Glutamatergic neuron (in vitro differentiated cells): ENCODE data around the gene TIA1. TPM values are rescaled to one million over a fixed set of nuclear protein-coding genes. Genes with fewer than 3 reads are reported as not detected.
"Not testable (repeated sequence)": the region's sequence is repeated elsewhere in the genome, so short reads cannot be mapped to it uniquely, and the experiment has no call there.

ENCODE experiments used
- DNase-seq: peaks from one replicate; pipeline ENCODE4 v3.0.0; 2022
- H3K27ac Mint-ChIP-seq: one replicate; pipeline ENCODE4 v1.8.0; 2020; ENCODE audit warnings: mild to moderate bottlenecking, mixed read lengths, inconsistent platforms; ENCODE audit not compliant: unreplicated experiment
- H3K27me3 Mint-ChIP-seq: one replicate; pipeline ENCODE4 v1.8.0; 2020; ENCODE audit warnings: mild to moderate bottlenecking, moderate library complexity, mixed read lengths, inconsistent platforms; ENCODE audit not compliant: unreplicated experiment
- H3K36me3 Mint-ChIP-seq: one replicate; pipeline ENCODE4 v1.8.0; 2020; ENCODE audit warnings: mild to moderate bottlenecking, mixed read lengths, inconsistent platforms; ENCODE audit not compliant: unreplicated experiment
- H3K4me1 Mint-ChIP-seq: one replicate; pipeline ENCODE4 v1.8.0; 2020; ENCODE audit warnings: mild to moderate bottlenecking, low read depth, mixed read lengths, inconsistent platforms; ENCODE audit not compliant: unreplicated experiment
- H3K4me3 Mint-ChIP-seq: one replicate; pipeline ENCODE4 v1.8.0; 2020; ENCODE audit warnings: mild to moderate bottlenecking, mixed read lengths, inconsistent platforms; ENCODE audit not compliant: unreplicated experiment
- H3K9me3 Mint-ChIP-seq: one replicate; pipeline ENCODE4 v1.8.0; 2020; ENCODE audit warnings: mild to moderate bottlenecking, moderate library complexity, mixed read lengths, inconsistent platforms; ENCODE audit not compliant: unreplicated experiment
- total RNA-seq: library from RNA; stranded (reverse); fragmentation: NEBNext Ultra II Directional; extraction: Animal tissue kit (Norgen Biotek cat#: 25700); gene quantifications from one replicate; pipeline ENCODE4 v1.2.1, GENCODE V29; 2021; ENCODE audit not compliant: unreplicated experiment
- TF ChIP-seq, protein P1 (sequence below): fragments of 200-600 bp; sonication (generic); IDR thresholded peaks from one replicate; pipeline ENCODE4 v1.5.0; 2021; ENCODE audit not compliant: partially characterized antibody, unreplicated experiment

TIA1 gene
- total RNA-seq, 1 donor from 2014 or later: 403 TPM

DNA sequence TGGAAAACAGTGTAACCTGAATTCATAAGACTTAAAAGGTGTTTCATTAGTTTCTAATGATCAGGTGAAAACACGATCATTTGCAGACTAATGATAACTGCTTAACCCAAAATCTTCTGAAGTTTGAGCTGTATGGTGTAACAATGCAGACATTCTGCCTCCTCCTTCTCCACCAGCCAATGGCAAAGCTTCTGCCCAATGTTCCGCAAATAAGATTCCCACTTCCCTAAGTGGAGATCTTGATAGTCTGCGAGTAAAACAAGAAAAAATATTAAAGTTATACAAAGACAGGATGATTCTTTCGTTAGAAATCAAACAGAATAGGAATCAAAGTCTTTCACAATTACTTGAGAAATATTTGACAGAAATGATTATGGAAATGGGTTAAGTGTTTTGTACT, 65.7 kb downstream of the TIA1 start:
- no peak for DNase-seq
- Mint-ChIP-seq H3K36me3 (no peaks in the 10 kb centered on the region), H3K27me3 (no peaks in the 10 kb centered on the region), H3K4me3 (no peak overlapping the region), H3K27ac (no peak overlapping the region), H3K4me1 (no peaks in the 10 kb centered on the region), H3K9me3 (no peaks in the 10 kb centered on the region)
- TF ChIP-seq, protein P1, sequence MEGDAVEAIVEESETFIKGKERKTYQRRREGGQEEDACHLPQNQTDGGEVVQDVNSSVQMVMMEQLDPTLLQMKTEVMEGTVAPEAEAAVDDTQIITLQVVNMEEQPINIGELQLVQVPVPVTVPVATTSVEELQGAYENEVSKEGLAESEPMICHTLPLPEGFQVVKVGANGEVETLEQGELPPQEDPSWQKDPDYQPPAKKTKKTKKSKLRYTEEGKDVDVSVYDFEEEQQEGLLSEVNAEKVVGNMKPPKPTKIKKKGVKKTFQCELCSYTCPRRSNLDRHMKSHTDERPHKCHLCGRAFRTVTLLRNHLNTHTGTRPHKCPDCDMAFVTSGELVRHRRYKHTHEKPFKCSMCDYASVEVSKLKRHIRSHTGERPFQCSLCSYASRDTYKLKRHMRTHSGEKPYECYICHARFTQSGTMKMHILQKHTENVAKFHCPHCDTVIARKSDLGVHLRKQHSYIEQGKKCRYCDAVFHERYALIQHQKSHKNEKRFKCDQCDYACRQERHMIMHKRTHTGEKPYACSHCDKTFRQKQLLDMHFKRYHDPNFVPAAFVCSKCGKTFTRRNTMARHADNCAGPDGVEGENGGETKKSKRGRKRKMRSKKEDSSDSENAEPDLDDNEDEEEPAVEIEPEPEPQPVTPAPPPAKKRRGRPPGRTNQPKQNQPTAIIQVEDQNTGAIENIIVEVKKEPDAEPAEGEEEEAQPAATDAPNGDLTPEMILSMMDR: no peak

DNA sequence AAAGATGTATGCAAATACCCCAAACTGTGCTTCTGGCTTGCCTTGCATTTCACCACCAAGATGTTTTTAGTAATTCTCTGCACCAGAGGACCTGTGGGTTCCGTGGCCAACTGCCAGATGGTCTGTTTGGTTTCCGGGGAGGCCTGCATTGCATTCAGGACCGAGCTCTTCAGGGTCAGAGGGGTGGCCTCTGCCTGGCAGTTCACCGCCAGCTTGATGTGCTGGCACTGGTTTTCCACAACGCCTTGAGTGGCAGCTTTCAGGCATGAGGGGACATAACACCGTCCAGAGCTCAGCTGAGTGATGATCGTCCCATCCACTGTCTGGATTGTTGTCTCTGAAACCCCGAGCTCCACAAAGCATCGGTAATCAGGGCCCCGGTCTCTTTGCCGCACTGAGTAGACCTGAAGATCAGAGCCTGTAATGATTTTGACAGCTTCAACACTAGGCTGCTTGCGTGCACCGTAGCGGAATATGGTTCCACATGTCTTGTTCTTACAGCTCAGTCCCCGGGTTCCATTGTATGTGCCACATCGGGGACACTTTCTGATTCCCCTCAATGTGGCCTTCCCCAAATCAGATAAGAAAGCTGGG, 67.0 kb downstream of the TIA1 start:
- Mint-ChIP-seq H3K9me3 (no peaks in the 10 kb centered on the region), H3K27ac (no peak overlapping the region), H3K27me3 (no peaks in the 10 kb centered on the region), H3K4me3 (no peak overlapping the region), H3K4me1 (no peaks in the 10 kb centered on the region), H3K36me3 (no peaks in the 10 kb centered on the region)
- TF ChIP-seq, protein P1: no peak
- DNase-seq: no peak

DNA sequence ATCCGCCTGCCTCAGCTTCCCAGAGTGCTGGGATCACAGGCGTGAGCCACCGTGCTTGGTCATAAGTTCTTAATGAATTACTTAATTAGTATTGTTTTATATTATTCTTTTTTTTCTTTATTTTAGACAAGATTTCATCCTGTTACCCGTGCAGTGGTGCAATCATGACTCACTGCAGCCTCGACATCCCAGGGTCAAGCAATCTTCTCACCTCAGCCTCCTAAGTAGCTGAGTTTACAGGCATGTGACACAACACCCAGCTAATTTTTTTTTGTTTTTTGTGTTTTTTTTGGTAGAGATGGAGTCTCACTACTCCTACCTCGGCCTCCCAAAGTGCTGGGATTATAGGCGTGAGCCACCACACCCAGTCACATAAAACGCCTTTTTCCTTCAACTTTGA, 74.9 kb downstream of the TIA1 start:
- Mint-ChIP-seq H3K9me3 (no peaks in the 10 kb centered on the region), H3K4me1 (no peaks in the 10 kb centered on the region), H3K27ac (no peak overlapping the region), H3K36me3 (no peaks in the 10 kb centered on the region), H3K27me3 (no peaks in the 10 kb centered on the region), H3K4me3 (no peak overlapping the region)
- no peak for DNase-seq
- TF ChIP-seq, protein P1: no peak

DNA sequence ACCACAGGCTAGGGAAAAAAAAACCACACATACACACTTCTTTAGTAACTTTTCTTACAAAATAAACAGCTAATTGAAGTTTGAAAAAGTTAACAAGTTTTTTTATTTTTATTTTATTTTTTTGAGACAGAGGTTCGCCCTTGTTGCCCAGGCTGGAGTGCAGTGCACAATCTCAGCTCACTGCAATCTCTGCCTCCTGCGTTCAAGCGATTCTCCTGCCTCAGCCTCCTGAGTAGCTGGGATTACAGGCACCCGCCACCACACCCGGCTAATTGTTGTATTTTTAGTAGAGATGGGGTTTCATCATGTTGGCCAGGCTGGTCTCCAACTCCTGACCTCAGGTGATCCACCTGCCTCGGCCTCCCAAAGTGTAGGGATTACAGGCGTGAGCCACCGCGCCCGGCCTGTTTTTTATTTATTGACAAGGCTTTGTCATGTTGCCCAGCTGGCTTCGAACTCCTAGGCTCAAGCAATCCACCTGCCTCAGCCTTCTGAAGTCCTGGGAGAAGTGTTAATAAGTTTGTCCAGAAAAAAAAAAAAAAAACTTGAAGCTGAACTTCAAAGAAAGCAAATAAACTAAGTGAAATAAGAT, 78.7 kb downstream of the TIA1 start:
- not testable (repeated sequence) for H3K4me3 Mint-ChIP-seq, H3K9me3 Mint-ChIP-seq, H3K4me1 Mint-ChIP-seq, H3K36me3 Mint-ChIP-seq, DNase-seq, H3K27ac Mint-ChIP-seq, H3K27me3 Mint-ChIP-seq

DNA sequence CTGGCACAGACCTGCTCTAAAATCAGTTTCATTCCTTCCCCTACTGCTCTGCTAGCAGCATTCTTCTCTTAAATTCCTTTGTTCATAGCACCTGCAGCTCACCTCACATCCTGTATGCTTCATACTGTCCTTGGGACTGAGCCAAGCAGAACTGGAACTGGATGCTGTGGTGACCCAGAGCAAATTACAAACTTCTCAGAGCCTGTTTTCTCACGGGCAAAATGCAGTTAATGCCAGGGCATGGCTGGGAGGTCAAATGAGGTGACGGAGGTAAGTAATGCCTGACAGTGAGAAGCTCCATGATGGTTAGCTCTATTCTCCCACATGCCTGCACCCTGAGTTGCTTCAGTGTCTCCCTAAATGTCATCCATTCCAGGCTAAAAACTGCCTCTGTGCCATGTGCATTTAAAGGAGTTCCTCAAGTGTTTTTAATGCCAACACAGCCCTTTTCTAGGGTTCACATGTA, 87.3 kb downstream of the TIA1 start:
- H3K4me3 Mint-ChIP-seq: no peak overlapping the region
- TF ChIP-seq, protein P1: no peak
- no peaks in the 10 kb centered on the region for H3K4me1 Mint-ChIP-seq
- H3K36me3 Mint-ChIP-seq: no peaks in the 10 kb centered on the region
- peaks cover 5% of the 10 kb centered on the region for H3K27me3 Mint-ChIP-seq
- no peak for DNase-seq
- H3K27ac Mint-ChIP-seq: no peak overlapping the region
- no peaks in the 10 kb centered on the region for H3K9me3 Mint-ChIP-seq
